K562 (cell line): ENCODE results near the gene LAPTM5. TPM values are rescaled to one million over a fixed set of nuclear protein-coding genes. Genes with fewer than 3 reads are reported as not detected.
A peak's percentile ranks its signal among the peaks of the same experiment; 100 is the strongest.

Experiments
- ATAC-seq: fragments of 200-7000 bp; cut with Tn5 transposase; 3 replicates; pipeline ENCODE4 v1.9.1; 2020; ENCODE audit warnings: moderate library complexity
- BruUV-seq: library from RNA; stranded (reverse); fragments of 400-500 nt; replicated peaks from 2 replicates; lab custom pipeline; 2021; lab: Mats Ljungman, UMichigan
- CTCF ChIA-PET: fragments of 300-600 bp; formaldehyde crosslinking; extraction: SDS; loops from one replicate; lab custom pipeline; 2021; ENCODE audit warnings: low intra/inter-chr PET ratio; lab: Yijun Ruan, JAX
- POLR2A ChIA-PET: fragments of 300-600, 350-650 bp; sonication (Branson Sonifier 250); formaldehyde crosslinking; extraction: SDS; loops from one replicate; lab custom pipeline; 2021; ENCODE audit warnings: antibody characterized with exemption, inconsistent platforms; lab: Yijun Ruan, JAX
- DNase-seq, 4 experiments: peaks; one replicate each; pipeline versions ENCODE4 v3.0.0 to v3.0.0-alpha.2; 2011 to 2018; ENCODE audit warnings: low spot score in 3 of 4, mixed read lengths in 3 of 4; ENCODE audit errors: extremely low read depth in 1 of 4
- FAIRE-seq: peaks from 2 replicates; lab custom pipeline; 2011; peaks lifted over from hg19 to GRCh38; lab: Jason Lieb, UNC
- H2AFZ ChIP-seq: 2 replicates; pipeline ENCODE4 v1.6.0; 2011; ENCODE audit warnings: low read depth, low read length, control low read depth, inconsistent platforms
- H3K27ac ChIP-seq: fragments of 200-600 bp; 3 replicates; pipeline ENCODE4 v1.8.0; 2011; ENCODE audit warnings: low read depth, mild to moderate bottlenecking, control low read depth, inconsistent platforms, low read length, moderate library complexity, mixed read lengths; ENCODE audit errors: extremely low read depth
- H3K27me3 ChIP-seq, 2 experiments: fragments of 300-600 bp in 1 of 2; 2 replicates in 1 of 2; 3 replicates in 1 of 2; pipeline versions ENCODE4 v1.6.0 to v1.8.0; 2011; ENCODE audit warnings: inconsistent platforms in 2 of 2, low read length in 2 of 2, mild to moderate bottlenecking in 1 of 2, mixed read lengths in 1 of 2, moderate library complexity in 1 of 2; ENCODE audit not compliant: control insufficient read depth in 2 of 2, insufficient read depth in 2 of 2
- H3K36me3 ChIP-seq: fragments of 300-600 bp; 3 replicates; pipeline ENCODE4 v1.8.0; 2011; ENCODE audit warnings: mild to moderate bottlenecking, low read length, inconsistent platforms; ENCODE audit not compliant: control insufficient read depth, insufficient read depth
- H3K4me1 ChIP-seq, 2 experiments: fragments of 200-600 bp in 1 of 2; replicated peaks in 1 of 2; 2 replicates in 1 of 2; 3 replicates in 1 of 2; pipeline versions ENCODE4 v1.5.1 to v1.8.0; 2011; ENCODE audit warnings: inconsistent platforms in 2 of 2, low read length in 2 of 2, mild to moderate bottlenecking in 1 of 2, mixed read lengths in 1 of 2, moderate library complexity in 1 of 2; ENCODE audit not compliant: control insufficient read depth in 2 of 2, insufficient read depth in 2 of 2
- H3K4me2 ChIP-seq: 2 replicates; pipeline ENCODE4 v1.6.1; 2011; ENCODE audit warnings: low read length, control low read depth, inconsistent platforms, mixed read lengths; ENCODE audit not compliant: insufficient read depth
- H3K4me3 ChIP-seq: fragments of 200-600 bp; sonication (generic), shearing (Covaris generic); 2 replicates; pipeline ENCODE4 v1.5.1; 2016; ENCODE audit warnings: control low read depth, inconsistent platforms
- H3K79me2 ChIP-seq: fragments of 200-600 bp; 3 replicates; pipeline ENCODE4 v1.8.0; 2011; ENCODE audit warnings: low read length, inconsistent platforms; ENCODE audit not compliant: control insufficient read depth, insufficient read depth
- H3K9ac ChIP-seq, 2 experiments: 2 replicates each; pipeline versions ENCODE4 v1.6.0 to v1.6.1; 2011; ENCODE audit warnings: low read depth in 2 of 2, low read length in 2 of 2, control low read depth in 1 of 2, inconsistent platforms in 1 of 2, mild to moderate bottlenecking in 1 of 2, mixed read lengths in 1 of 2; ENCODE audit not compliant: insufficient read depth in 1 of 2
- H3K9me1 ChIP-seq: one replicate; pipeline ENCODE4 v1.6.0; 2011; ENCODE audit warnings: inconsistent platforms, mild to moderate bottlenecking, low read length, moderate library complexity; ENCODE audit not compliant: control insufficient read depth, insufficient read depth
- H3K9me3 ChIP-seq: replicated peaks from 2 replicates; pipeline ENCODE4 v1.5.1; 2011; ENCODE audit warnings: low read depth, low read length, inconsistent platforms; ENCODE audit not compliant: control insufficient read depth, insufficient read depth
- H4K20me1 ChIP-seq: replicated peaks from 2 replicates; pipeline ENCODE4 v1.6.1; 2011; ENCODE audit warnings: low read length, inconsistent platforms, mixed read lengths; ENCODE audit not compliant: control insufficient read depth, insufficient read depth
- BRD4 ChIP-seq: fragments of 200-600 bp; sonication (generic); IDR thresholded peaks from 2 replicates; pipeline ENCODE4 v1.6.1; 2017; ENCODE audit warnings: inconsistent platforms
- CBX8 ChIP-seq: fragments of 200-600 bp; sonication (generic); IDR thresholded peaks from 2 replicates; pipeline ENCODE4 v1.6.1; 2012; ENCODE audit warnings: borderline replicate concordance, mixed run types, low read depth, mild to moderate bottlenecking, moderate library complexity, mixed read lengths, low read length, control low read depth, inconsistent platforms; ENCODE audit not compliant: poor library complexity, severe bottlenecking; ENCODE audit errors: extremely low read depth
- CTBP1 ChIP-seq: fragments of 450-650 bp; IDR thresholded peaks from 2 replicates; pipeline ENCODE4 v1.6.1; 2016; ENCODE audit warnings: borderline replicate concordance
- KDM1A ChIP-seq, 2 experiments: fragments of 450-650 bp; IDR thresholded peaks; 2 replicates each; pipeline ENCODE4 v1.6.1; 2016; ENCODE audit warnings: mild to moderate bottlenecking in 2 of 2
- LARP7 ChIP-seq: fragments of 450-650 bp; IDR thresholded peaks from 2 replicates; pipeline ENCODE4 v1.6.1; 2016
- MAZ ChIP-seq, 2 experiments: fragments of 450-650 bp in 1 of 2; sonication (generic) in 1 of 2; formaldehyde crosslinking; IDR thresholded peaks in 1 of 2; conservative IDR thresholded peaks in 1 of 2; 2 replicates each; pipeline versions ENCODE4 v1.4.0 to v1.5.0; 2020; ENCODE audit warnings: mild to moderate bottlenecking in 1 of 2, missing genetic modification reagents in 1 of 2
- PRPF4 ChIP-seq: fragments of 200-400 bp; formaldehyde crosslinking; IDR thresholded peaks from one replicate; pipeline ENCODE4 v1.6.1; 2017; ENCODE audit warnings: low read length, low read depth, mild to moderate bottlenecking; ENCODE audit not compliant: insufficient read depth, poor library complexity, severe bottlenecking
- RBFOX2 ChIP-seq: fragments of 200-400 bp; formaldehyde crosslinking; IDR thresholded peaks from 2 replicates; pipeline ENCODE4 v1.6.1; 2017; ENCODE audit warnings: low read depth, mild to moderate bottlenecking, low read length, moderate library complexity
- RCOR1 ChIP-seq, 2 experiments: IDR thresholded peaks; 2 replicates each; pipeline ENCODE4 v1.6.1; 2012; ENCODE audit warnings: low read depth in 2 of 2, low read length in 2 of 2, borderline replicate concordance in 1 of 2, improper control_type of control experiment in 1 of 2
- SMAD1 ChIP-seq: fragments of 150-350 bp; IDR thresholded peaks from 2 replicates; pipeline ENCODE4 v1.6.1; 2014; ENCODE audit warnings: low read length, low read depth; ENCODE audit not compliant: partially characterized antibody
- THRAP3 ChIP-seq: fragments of 450-650 bp; IDR thresholded peaks from 2 replicates; pipeline ENCODE4 v1.6.1; 2016; ENCODE audit warnings: mild to moderate bottlenecking, inconsistent platforms, borderline replicate concordance
- ZC3H8 ChIP-seq: fragments of 450-650 bp; IDR thresholded peaks from 2 replicates; pipeline ENCODE4 v1.6.1; 2017
- ZNF507 ChIP-seq: conservative IDR thresholded peaks from 2 replicates; pipeline ENCODE4 v1.6.1; 2017; ENCODE audit warnings: missing genetic modification characterization, missing compliant biosample characterization
- ZNF644 ChIP-seq: fragments of 200-800 bp; sonication (Bioruptor generic); IDR thresholded peaks from 2 replicates; pipeline ENCODE4 v1.6.1; 2016; ENCODE audit warnings: low read depth, missing genetic modification characterization, missing compliant biosample characterization
- WGBS: fragments of 100-300 bp; shearing (Covaris generic); methylation state at CpG from one replicate; pipeline ENCODE4 v1.1.6; 2016; ENCODE audit warnings: low coverage, mixed read lengths; ENCODE audit not compliant: insufficient coverage; ENCODE audit errors: missing lambda C conversion rate; 5-methylcytosine and 5-hydroxymethylcytosine counted together
- in situ Hi-C: fragments of 300-500 bp; cut with MboI; formaldehyde crosslinking; loops from 4 replicates; pipeline ENCODE4 v1.15.0; 2018; ENCODE audit warnings: inconsistent platforms, mixed read lengths
- intact Hi-C: fragments of 100-400 bp; cut with micrococcal nuclease; formaldehyde crosslinking; loops from 2 replicates; pipeline ENCODE4 v1.14.2; 2022
- polyA plus RNA-seq, 8 experiments: library from polyadenylated mRNA; depleted of rRNA in 4 of 8; stranded (reverse) in 5 of 8; unstranded in 3 of 8; fragments of >200 nt; fragmentation: Nextera tagmentation in 2 of 8; fragmentation: Illumina TruSeq in 1 of 8; extraction: Ambion mirVana in 2 of 8; extraction: Trizol in 1 of 8; gene quantifications; 2 replicates each; pipeline versions ENCODE4 v1.2.1 to v1.2.3, GENCODE V29; 2011 to 2014; ENCODE audit warnings: inconsistent platforms in 1 of 8, missing spikeins in 1 of 8
- total RNA-seq, 7 experiments: library from RNA; depleted of rRNA in 6 of 7; stranded (reverse); fragments of >200 nt in 6 of 7; fragmentation: Illumina TruSeq in 2 of 7; extraction: Trizol in 2 of 7; gene quantifications; 2 replicates each; pipeline versions ENCODE4 v1.2.1 to v1.2.3, GENCODE V29; 2011 to 2021; ENCODE audit warnings: low replicate concordance in 1 of 7
- TF ChIP-seq, protein P1 (sequence below): fragments of 150-350 bp; IDR thresholded peaks from 2 replicates; pipeline ENCODE4 v1.6.1; 2014; ENCODE audit warnings: low read depth, mild to moderate bottlenecking, low read length, borderline replicate concordance

Gene LAPTM5
- total and polyA plus RNA-seq, 9 of the 15 experiments (the other 6 are each of a cell fraction or from before 2014, with no cell fraction given): 2.4 to 47.3 (median 20.3) TPM

DNA sequence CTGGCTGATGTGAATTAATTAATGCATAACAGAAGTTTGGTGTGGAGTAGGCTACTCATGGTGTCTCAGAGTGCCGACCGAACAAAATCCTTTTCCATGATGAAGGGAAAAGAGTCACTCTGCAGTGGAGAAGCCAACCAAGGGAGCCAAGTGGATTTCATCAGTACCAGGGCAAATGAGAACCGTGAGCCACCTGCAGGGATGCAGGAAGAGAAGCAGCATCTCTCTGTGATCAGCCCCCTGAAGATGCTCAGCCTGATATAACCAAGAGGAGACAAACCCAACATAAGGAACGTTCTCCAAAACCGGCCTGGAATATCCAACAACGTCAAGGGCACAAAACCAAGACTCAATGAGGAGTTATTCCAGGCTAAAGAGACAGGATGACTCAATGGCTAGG, 13.4 kb upstream of the LAPTM5 start:
- POLR2A ChIA-PET: interaction anchor here (1.9 kb wide), 1 partner anchor 9 kb away, joined by 13 read pairs; no protein-coding TSS in a partner anchor
- H3K4me2 ChIP-seq: no peak overlapping the region
- FAIRE-seq (no peak), ATAC-seq (no peak), DNase-seq (no peak)
- H2AFZ ChIP-seq: peak overlapping the region; percentile 12; the same call in 1 of the 2 replicates
- CTCF ChIA-PET: no interaction called here
- H3K9me3 ChIP-seq: no peaks in the 10 kb centered on the region
- no TSS peak for BruUV-seq
- no peaks in the 10 kb centered on the region for H4K20me1 ChIP-seq
- WGBS: 75% methylated on average over 6 of the region's 6 CpGs
- H3K27ac ChIP-seq: peak overlapping the region; percentile 6; the same call in 1 of the 3 replicates
- H3K9ac ChIP-seq: no peak overlapping the region
- no peaks in the 10 kb centered on the region for H3K36me3 ChIP-seq
- peaks cover 3% of the 10 kb centered on the region; the same call in 1 of the 3 replicates for H3K79me2 ChIP-seq
- H3K27me3 ChIP-seq: no peaks in the 10 kb centered on the region
- peaks cover 58 to 69% of the 10 kb centered on the region in 2 experiments for H3K4me1 ChIP-seq
- peaks cover 4% of the 10 kb centered on the region for H3K9me1 ChIP-seq
- intact Hi-C loops: loop anchor here (10.0 kb wide), 2 partner anchors 386 to 1536 kb away; partner anchors contain the start of genes MECR and PTPRU
- no peak overlapping the region for H3K4me3 ChIP-seq
- in situ Hi-C loops: no loop called here
- TF ChIP-seq KDM1A (IDR thresholded peaks at IDR 0.05) (peak; percentile 44 to 64; a peak in 3 of 4 replicates), THRAP3 (no peak), ZNF507 (tag) (no peak), ZNF644 (tag) (no peak), CTBP1 (peak; percentile 82), SMAD1 (no peak), RCOR1 (IDR thresholded peaks at IDR 0.05; ENCODE audit: borderline replicate concordance in 1 of 2, low read depth in 2 of 2, low read length in 2 of 2) (peak in 1 of 2 experiments; percentile 55; a peak in 1 of 4 replicates), LARP7 (no peak), CBX8 (no peak), ZC3H8 (no peak), BRD4 (no peak), MAZ (CRISPR knock-in tag; conservative IDR thresholded peaks at IDR 0.05 in 1 of 2, IDR thresholded peaks at IDR 0.05 in 1 of 2) (no peak), PRPF4 (no peak), RBFOX2 (no peak)
- TF ChIP-seq, protein P1, sequence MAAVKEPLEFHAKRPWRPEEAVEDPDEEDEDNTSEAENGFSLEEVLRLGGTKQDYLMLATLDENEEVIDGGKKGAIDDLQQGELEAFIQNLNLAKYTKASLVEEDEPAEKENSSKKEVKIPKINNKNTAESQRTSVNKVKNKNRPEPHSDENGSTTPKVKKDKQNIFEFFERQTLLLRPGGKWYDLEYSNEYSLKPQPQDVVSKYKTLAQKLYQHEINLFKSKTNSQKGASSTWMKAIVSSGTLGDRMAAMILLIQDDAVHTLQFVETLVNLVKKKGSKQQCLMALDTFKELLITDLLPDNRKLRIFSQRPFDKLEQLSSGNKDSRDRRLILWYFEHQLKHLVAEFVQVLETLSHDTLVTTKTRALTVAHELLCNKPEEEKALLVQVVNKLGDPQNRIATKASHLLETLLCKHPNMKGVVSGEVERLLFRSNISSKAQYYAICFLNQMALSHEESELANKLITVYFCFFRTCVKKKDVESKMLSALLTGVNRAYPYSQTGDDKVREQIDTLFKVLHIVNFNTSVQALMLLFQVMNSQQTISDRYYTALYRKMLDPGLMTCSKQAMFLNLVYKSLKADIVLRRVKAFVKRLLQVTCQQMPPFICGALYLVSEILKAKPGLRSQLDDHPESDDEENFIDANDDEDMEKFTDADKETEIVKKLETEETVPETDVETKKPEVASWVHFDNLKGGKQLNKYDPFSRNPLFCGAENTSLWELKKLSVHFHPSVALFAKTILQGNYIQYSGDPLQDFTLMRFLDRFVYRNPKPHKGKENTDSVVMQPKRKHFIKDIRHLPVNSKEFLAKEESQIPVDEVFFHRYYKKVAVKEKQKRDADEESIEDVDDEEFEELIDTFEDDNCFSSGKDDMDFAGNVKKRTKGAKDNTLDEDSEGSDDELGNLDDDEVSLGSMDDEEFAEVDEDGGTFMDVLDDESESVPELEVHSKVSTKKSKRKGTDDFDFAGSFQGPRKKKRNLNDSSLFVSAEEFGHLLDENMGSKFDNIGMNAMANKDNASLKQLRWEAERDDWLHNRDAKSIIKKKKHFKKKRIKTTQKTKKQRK: no peak
